HG03354 (cell line): Measurements from ENCODE around the gene RHOU.

Experiments used
- ATAC-seq: cut with Tn5 transposase; IDR thresholded peaks from one replicate; pipeline ENCODE4 v1.9.1; 2021; ENCODE audit warnings: mild to moderate bottlenecking; ENCODE audit not compliant: unreplicated experiment, poor library complexity, severe bottlenecking

RHOU gene

DNA sequence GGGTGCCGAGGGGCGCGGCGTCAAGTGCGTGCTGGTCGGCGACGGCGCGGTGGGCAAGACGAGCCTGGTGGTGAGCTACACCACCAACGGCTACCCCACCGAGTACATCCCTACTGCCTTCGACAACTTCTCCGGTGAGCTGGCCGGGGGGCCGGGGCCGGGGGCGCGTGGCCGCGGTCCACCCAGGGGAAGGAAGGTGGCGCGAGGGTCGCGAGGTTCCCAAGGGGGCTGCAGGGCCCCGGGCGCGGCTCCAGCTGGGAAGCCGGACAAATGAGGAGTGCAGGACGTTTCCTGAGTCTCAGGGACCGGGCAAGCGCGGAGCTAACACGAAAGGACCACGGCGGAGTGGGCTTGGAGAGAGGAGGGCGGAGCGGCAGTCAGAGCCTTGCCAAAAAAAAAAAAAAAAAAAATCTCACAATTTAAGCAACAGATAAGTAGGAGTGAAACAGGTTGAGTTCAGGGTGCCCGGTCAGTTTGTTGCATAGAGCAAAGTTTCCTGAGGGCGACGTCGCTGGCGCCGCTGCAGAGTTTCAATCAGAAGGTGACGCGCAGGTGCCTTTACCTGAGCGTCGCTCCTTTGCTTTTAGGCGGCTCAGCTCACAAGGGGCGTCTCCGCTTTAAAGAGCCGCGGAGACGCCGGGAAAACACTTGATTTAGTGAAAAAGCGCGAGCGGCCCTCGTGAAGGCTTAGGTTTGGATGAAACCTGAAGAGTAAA is 750 bp downstream of the RHOU start:
- peak; percentile 31 for ATAC-seq

GRCh38 chr1:228736844-228737445 is 1.7 kb downstream of the RHOU start:
- ATAC-seq = no peak

- ATAC-seq = no peak
Measured at GRCh38 chr1:228737601-228738041, 2.3 kb downstream of the RHOU start.

- no peak for ATAC-seq
Measured at GRCh38 chr1:228739826-228740225, 4.5 kb downstream of the RHOU start.

- ATAC-seq = no peak
Measured at GRCh38 chr1:228740543-228741317, 5.5 kb downstream of the RHOU start.

GRCh38 chr1:228742281-228742860 is 7.1 kb downstream of the RHOU start:
- ATAC-seq = no peak

DNA sequence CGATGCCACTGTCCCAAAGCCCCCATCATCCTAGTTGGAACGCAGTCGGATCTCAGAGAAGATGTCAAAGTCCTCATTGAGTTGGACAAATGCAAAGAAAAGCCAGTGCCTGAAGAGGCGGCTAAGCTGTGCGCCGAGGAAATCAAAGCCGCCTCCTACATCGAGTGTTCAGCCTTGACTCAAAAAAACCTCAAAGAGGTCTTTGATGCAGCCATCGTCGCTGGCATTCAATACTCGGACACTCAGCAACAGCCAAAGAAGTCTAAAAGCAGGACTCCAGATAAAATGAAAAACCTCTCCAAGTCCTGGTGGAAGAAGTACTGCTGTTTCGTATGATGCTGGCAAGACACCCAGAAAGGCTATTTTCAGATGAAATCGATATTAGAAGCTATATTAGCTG is 8.1 kb downstream of the RHOU start:
- ATAC-seq = no peak

DNA sequence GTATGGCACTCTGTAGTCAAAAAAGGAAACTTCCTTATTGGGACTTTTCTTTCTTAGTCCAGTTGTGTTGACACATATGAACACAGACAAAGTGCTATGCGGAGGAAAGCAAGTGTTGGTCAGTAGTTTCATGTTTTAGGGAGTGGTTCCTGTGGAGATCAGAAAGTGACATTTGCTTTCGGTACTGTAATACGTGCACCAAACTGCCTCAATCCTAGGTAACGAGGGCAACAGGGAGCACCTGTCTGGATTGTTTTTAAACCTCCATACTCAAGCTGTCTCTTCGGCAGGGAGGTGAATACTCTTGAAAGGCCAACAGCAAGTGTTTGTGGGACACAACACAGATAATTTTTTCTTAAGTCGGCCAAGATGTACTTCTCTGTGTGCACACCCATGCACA is 9.1 kb downstream of the RHOU start:
- ATAC-seq = no peak

DNA sequence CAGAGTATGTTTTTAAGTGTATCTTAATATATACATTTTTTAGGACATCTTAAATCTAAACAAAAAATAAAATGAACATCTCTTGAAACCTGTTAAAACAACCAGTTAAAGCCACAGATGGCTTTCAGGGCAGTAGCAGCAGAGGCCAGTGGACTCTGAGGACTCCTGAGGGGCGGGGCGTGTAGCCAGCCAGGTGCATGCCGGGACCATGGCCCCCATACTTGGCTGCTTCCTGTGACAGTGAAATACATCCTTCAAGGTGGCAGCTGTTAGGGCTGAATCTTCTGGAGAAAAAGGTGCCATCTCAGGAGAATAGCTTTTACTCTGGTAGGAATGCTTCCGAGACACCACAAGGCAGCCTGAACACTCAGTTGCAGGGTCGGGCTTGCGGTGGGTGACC is 9.6 kb downstream of the RHOU start:
- ATAC-seq = no peak

DNA sequence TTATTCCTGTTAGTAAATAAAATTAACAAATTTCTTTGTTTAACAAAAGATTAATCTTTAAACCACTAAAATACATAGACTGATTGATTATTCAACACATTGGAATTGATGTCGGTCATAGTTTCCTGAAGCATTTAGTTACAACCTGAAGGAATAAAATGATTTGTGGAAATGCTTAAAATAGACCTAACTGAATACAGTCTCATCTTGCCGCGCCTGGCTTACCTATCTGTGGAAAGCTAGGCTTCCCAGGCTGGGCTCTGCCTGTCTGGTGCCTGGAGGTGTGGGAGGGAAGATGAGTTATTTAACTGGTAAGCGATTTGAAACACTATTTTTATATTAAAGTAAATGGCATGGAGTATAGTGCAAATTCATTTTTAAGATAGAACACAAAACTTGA is 10.2 kb downstream of the RHOU start:
- no peak for ATAC-seq

GRCh38 chr1:228747301-228747935 is 12.1 kb downstream of the RHOU start:
- ATAC-seq = no peak

- ATAC-seq = no peak
Measured at GRCh38 chr1:228748029-228748428, 12.8 kb downstream of the RHOU start.

- no peak for ATAC-seq
Measured at GRCh38 chr1:228748431-228748830, 13.2 kb downstream of the RHOU start.

GRCh38 chr1:228749765-228750164 is 14.5 kb downstream of the RHOU start:
- no peak for ATAC-seq

DNA sequence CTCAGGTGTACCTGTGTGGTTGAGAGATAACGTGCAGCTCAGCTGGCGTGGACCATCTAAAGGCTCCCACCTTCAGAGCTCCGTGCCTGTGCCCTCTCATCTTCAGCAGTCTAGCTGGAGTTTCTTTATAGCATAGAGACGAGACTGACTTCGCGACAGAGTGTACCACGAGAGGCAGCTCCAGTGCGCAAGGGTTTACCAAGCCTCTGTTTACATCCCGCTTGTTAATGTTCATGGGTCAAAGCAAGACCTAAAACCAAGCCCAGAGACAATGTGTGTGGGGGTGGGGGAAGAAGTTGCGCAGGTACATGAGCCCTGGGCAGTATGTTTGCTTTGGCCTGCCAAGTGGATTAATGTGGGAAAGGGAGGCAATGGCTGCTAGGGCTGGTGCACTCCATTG is 15.6 kb downstream of the RHOU start:
- no peak for ATAC-seq

DNA sequence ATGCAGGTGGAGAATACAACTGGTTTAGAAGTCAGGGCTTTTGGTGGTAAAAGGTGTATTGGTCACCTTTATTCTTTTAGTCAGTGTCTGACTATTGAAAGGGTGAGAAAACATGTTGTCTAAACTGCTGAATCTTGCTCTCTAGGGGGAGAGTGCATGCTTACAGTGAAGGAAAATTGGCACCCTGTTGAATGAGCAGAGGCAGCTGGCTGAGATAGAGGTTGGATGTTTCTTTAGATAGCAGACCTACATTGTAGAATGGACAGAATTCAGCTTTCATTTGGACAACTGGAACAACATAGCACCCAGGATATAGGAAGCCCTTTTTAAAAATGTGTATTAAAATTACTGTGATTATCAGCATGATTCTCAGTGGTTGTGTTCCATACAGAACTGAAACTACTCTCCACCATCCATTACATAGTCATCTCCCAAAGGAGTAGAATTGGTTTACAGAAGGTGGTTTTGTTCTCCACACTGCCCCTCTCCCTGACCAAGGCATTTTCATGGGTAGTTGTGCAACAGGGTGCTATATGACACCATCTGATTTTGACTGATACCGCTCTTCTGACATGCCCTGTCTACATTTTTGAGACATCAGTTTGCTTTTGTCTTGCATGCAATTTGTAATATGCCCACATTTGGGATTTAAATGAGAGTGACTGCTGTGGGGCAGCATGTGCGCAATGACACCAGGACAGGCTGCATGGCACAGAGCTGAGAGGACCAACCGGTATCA is 16.2 kb downstream of the RHOU start:
- ATAC-seq = peak; percentile 72

DNA sequence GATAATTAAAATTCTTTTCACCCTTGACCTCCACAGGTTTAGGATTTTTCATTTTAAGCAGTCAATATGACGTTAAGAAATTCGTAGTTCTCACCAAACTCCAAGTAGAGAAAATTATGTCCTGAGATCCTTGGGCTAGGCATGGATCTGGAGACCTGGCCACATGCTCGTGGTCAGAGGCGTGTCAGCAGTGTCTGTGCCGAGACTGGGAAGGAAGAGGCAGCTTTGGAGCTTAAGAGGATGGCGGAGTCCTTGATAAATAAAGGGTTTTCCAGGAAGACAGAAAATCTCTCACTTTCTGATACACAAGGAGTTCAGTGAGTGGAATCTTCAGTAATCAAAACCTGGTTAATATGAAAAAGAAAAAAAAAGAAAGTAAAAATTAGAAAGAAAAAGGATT is 17.0 kb downstream of the RHOU start:
- ATAC-seq = no peak

DNA sequence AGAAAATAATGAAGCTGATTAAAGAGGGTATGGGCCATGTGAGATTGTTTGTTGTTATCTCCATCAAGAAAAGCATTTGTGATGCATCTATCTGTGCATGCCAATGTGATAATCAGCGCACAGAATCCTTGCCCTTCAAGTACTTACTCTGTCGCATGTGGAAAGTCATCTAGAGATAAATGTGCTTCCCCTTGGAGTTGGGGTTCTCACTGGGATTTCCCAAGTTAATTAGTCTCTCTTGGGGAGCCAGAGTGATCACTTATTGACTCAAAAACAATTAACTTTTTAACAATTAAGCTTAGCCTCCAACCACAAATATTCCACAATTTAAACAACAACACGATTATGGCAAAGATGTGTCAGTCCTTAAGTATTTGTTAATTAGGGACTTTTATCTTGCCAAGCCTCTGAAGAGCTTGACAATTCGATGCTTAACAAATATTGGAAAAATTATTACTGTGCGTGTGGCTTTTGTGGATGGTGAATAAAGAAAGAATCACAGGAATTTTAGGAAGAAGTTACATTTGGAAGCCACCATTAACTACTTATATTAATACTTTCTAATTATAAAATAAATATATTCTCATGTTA is 17.5 kb downstream of the RHOU start:
- ATAC-seq = no peak

GRCh38 chr1:228753287-228753686 is 18.0 kb downstream of the RHOU start:
- no peak for ATAC-seq
